Activated CD8-positive, alpha-beta T cell treated with anti-CD3 and anti-CD28 coated beads for 36 hours (primary cell): ENCODE results near the gene MEX3A. TPM values are rescaled to one million over a fixed set of nuclear protein-coding genes. Genes with fewer than 3 reads are reported as not detected.
A peak's percentile ranks its signal among the peaks of the same experiment; 100 is the strongest.

ENCODE experiments used
- ATAC-seq: fragments of 200-7000 bp; cut with Tn5 transposase; one replicate; pipeline ENCODE4 v1.10.0; 2021; ENCODE audit warnings: mild to moderate bottlenecking, moderate library complexity
- CTCF ChIA-PET: fragments of 350-600 bp; sonication (Branson Sonifier 250); formaldehyde crosslinking; loops from one replicate; lab custom pipeline; 2021; ENCODE audit warnings: antibody characterized with exemption; lab: Charles Lee
- POLR2A ChIA-PET: fragments of 350-600 bp; sonication (Branson Sonifier 250); formaldehyde crosslinking; loops from one replicate; lab custom pipeline; 2021; ENCODE audit warnings: antibody characterized with exemption; lab: Charles Lee
- DNase-seq: peaks from one replicate; pipeline ENCODE4 v3.0.0-alpha.2; 2020
- H3K27ac Mint-ChIP-seq: one replicate; pipeline ENCODE4 v1.8.0; 2021; ENCODE audit warnings: mild to moderate bottlenecking, mixed read lengths
- H3K27me3 Mint-ChIP-seq: one replicate; pipeline ENCODE4 v1.8.0; 2021; ENCODE audit warnings: mixed read lengths
- H3K36me3 Mint-ChIP-seq: one replicate; pipeline ENCODE4 v1.8.0; 2021; ENCODE audit warnings: low read depth, mixed read lengths
- H3K4me1 Mint-ChIP-seq: one replicate; pipeline ENCODE4 v1.8.0; 2021; ENCODE audit warnings: low read depth, mixed read lengths
- H3K4me3 Mint-ChIP-seq: one replicate; pipeline ENCODE4 v1.8.0; 2021; ENCODE audit warnings: mild to moderate bottlenecking, moderate library complexity, mixed read lengths
- H3K9me3 Mint-ChIP-seq: one replicate; pipeline ENCODE4 v1.8.0; 2021; ENCODE audit warnings: mixed read lengths
- CTCF ChIP-seq: fragments of 200-600 bp; IDR thresholded peaks from one replicate; pipeline ENCODE4 v1.8.0; 2022; ENCODE audit warnings: antibody characterized with exemption, mild to moderate bottlenecking
- intact Hi-C: fragments of 100-400 bp; cut with micrococcal nuclease; formaldehyde crosslinking; loops from one replicate; pipeline ENCODE4 v1.10.0; 2022
- total RNA-seq, 2 experiments: library from RNA; stranded (reverse); gene quantifications; one replicate each; pipeline ENCODE4 v1.2.3, GENCODE V29; 2021

Gene MEX3A
- total RNA-seq, 2 experiments from 2014 or later: 0.45 to 0.83 TPM

GRCh38 chr1:156114101-156114918 is 32.0 kb upstream of the MEX3A start, which contains the start of gene LMNA:
LMNA (plus strand) TSS chr1:156114711; CDS start chr1:156114919, 208 bp downstream.
- intact Hi-C loops: no loop called here
- DNase-seq: peak; percentile 92
- peak within 1 kb of the TSS; percentile 85 for H3K4me3 Mint-ChIP-seq

GRCh38 chr1:156113282-156113950 is 31.2 kb upstream of the MEX3A start:
- TF ChIP-seq CTCF: no peak
- intact Hi-C loops: no loop called here
- Mint-ChIP-seq H3K27ac (peak overlapping the region; percentile 87), H3K4me1 (peaks cover 45% of the 10 kb centered on the region), H3K9me3 (no peaks in the 10 kb centered on the region), H3K36me3 (peaks cover 2% of the 10 kb centered on the region), H3K27me3 (peaks cover 8% of the 10 kb centered on the region), H3K4me3 (peak overlapping the region; percentile 85)
- DNase-seq (no peak), ATAC-seq (no peak)
- ChIA-PET CTCF (interaction anchor here (1.4 to 14.1 kb wide), 4 partner anchors 14 to 112 kb away, joined by 3 to 164 read pairs (median 56); no protein-coding TSS in a partner anchor), POLR2A (interaction anchor here (0.6 to 10.2 kb wide), 6 partner anchors 11 to 384 kb away, joined by 3 to 94 read pairs (median 8); no protein-coding TSS in a partner anchor)

More at GRCh38 chr1:156114101-156114918, 32.0 kb upstream of the MEX3A start, which contains the start of gene LMNA:
- POLR2A ChIA-PET: interaction anchor here (0.6 to 10.2 kb wide), 12 partner anchors 7 to 136 kb away, joined by 3 to 94 read pairs (median 4); partner anchors contain the start of gene ARHGEF2
- Mint-ChIP-seq H3K9me3 (no peaks in the 10 kb centered on the region), H3K27me3 (peaks cover 8% of the 10 kb centered on the region), H3K36me3 (peaks cover 4% of the 10 kb centered on the region), H3K27ac (peak within 1 kb of the TSS; percentile 87), H3K4me1 (peaks cover 41% of the 10 kb centered on the region)
- CTCF ChIA-PET: interaction anchor here (1.4 to 14.1 kb wide), 5 partner anchors 8 to 111 kb away, joined by 3 to 164 read pairs (median 8); no protein-coding TSS in a partner anchor
- TF ChIP-seq CTCF: no peak
- peak; percentile 89 for ATAC-seq

- Mint-ChIP-seq H3K4me3 (no peak overlapping the region), H3K27me3 (peaks cover 8% of the 10 kb centered on the region), H3K36me3 (no peaks in the 10 kb centered on the region), H3K27ac (no peak overlapping the region), H3K4me1 (peaks cover 43% of the 10 kb centered on the region), H3K9me3 (no peaks in the 10 kb centered on the region)
- ATAC-seq: no peak
- intact Hi-C loops: no loop called here
- TF ChIP-seq CTCF: no peak
- ChIA-PET CTCF (interaction anchor here (11.1 to 14.1 kb wide), 2 partner anchors 16 to 19 kb away, joined by 103 to 164 read pairs; no protein-coding TSS in a partner anchor), POLR2A (interaction anchor here (0.6 to 10.2 kb wide), 3 partner anchors 15 to 383 kb away, joined by 3 to 94 read pairs (median 4); no protein-coding TSS in a partner anchor)
- no peak for DNase-seq
These were observed 30.2 kb upstream of the MEX3A start for GRCh38 chr1:156112276-156113137.

GRCh38 chr1:156111355-156111962 is 29.2 kb upstream of the MEX3A start:
- ChIA-PET CTCF (interaction anchor here (11.1 to 14.1 kb wide), 2 partner anchors 17 to 18 kb away, joined by 103 to 164 read pairs; no protein-coding TSS in a partner anchor), POLR2A (interaction anchor here (1.4 to 10.2 kb wide), 2 partner anchors 14 to 17 kb away, joined by 4 to 94 read pairs; no protein-coding TSS in a partner anchor)
- H3K9me3 Mint-ChIP-seq: no peaks in the 10 kb centered on the region
- H3K27me3 Mint-ChIP-seq: peaks cover 8% of the 10 kb centered on the region
- no peak for TF ChIP-seq CTCF
- ATAC-seq (no peak), DNase-seq (no peak)
- intact Hi-C loops: no loop called here
- H3K4me1 Mint-ChIP-seq: peaks cover 50% of the 10 kb centered on the region
- no peak overlapping the region for H3K27ac Mint-ChIP-seq
- H3K36me3 Mint-ChIP-seq: no peaks in the 10 kb centered on the region
- no peak overlapping the region for H3K4me3 Mint-ChIP-seq
